ENCODE measurements around the gene BICRAL. TPM values are rescaled to one million over a fixed set of nuclear protein-coding genes. Genes with fewer than 3 reads are reported as not detected.
"Not testable (repeated sequence)": the region's sequence is repeated elsewhere in the genome, so short reads cannot be mapped to it uniquely, and the experiment has no call there.

The BICRAL gene
- total and polyA plus RNA-seq, 4 donors = 13.1 to 17.0 (median 13.9) TPM

GRCh38 chr6:42787063-42787472 lies 5.2 kb downstream of the BICRAL start:
- 68% methylated on average over 2 of the region's 2 CpGs for WGBS (ENCODE audit: insufficient coverage)
- Histone ChIP-seq H3K9me3 (ENCODE audit: control insufficient read depth, insufficient read depth, low read length) (no peaks in the 10 kb centered on the region), H3K27me3 (ENCODE audit: control insufficient read depth, insufficient read depth, low read length) (no peaks in the 10 kb centered on the region), H3K4me1 (ENCODE audit: control insufficient read depth, insufficient read depth, low read length) (peaks cover 21% of the 10 kb centered on the region), H3K36me3 (ENCODE audit: control insufficient read depth, insufficient read depth, low read length) (peaks cover 2% of the 10 kb centered on the region), H3K27ac (ENCODE audit: low read depth, low read length) (no peak overlapping the region), H3K4me3 (ENCODE audit: low read depth, low read length) (no peak overlapping the region)
- DNase-seq (ENCODE audit: low read depth in 4 of 6, low spot score in 6 of 6) = no peak

GRCh38 chr6:42788671-42789070 lies 6.8 kb downstream of the BICRAL start:
- Histone ChIP-seq H3K4me1 (ENCODE audit: control insufficient read depth, insufficient read depth, low read length) (peaks cover 21% of the 10 kb centered on the region), H3K27ac (ENCODE audit: low read depth, low read length) (no peak overlapping the region), H3K36me3 (ENCODE audit: control insufficient read depth, insufficient read depth, low read length) (peaks cover 2% of the 10 kb centered on the region), H3K4me3 (ENCODE audit: low read depth, low read length) (no peak overlapping the region), H3K27me3 (ENCODE audit: control insufficient read depth, insufficient read depth, low read length) (no peaks in the 10 kb centered on the region), H3K9me3 (ENCODE audit: control insufficient read depth, insufficient read depth, low read length) (no peaks in the 10 kb centered on the region)
- DNase-seq (ENCODE audit: low read depth in 4 of 6, low spot score in 6 of 6) = no peak
- 60% methylated on average over 4 of the region's 4 CpGs for WGBS (ENCODE audit: insufficient coverage)

DNA sequence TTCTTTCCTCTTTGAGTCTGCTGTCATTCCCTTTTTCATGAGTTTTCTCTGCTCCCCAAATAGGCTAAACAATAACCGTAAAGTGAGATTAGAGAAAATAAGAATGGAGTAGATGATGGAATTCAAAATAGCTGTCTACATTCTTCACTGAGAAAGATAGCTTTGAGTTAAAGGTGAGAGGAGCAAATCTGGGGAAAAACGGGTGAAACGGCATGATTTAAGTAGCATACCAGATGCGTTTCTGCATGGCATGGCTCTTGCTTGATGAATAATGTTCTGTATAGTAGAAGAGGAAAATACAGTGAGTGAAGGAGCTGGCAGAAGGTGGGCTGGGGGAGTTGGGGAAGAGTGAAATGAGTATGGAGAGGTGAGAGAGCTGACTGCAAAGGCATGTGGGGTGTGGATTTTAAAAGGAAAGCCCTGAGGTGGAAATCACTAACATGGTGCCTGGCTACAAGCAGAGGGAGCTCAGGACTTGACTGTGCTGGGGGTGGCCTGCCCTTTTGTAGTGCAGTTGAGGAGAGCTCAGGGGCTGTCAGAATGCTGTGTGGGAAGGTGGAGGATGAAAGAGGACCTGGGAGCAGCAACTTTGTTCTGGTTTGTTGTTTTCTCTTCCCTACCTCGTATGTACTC lies 8.8 kb downstream of the BICRAL start:
- Histone ChIP-seq H3K4me3 (ENCODE audit: low read depth, low read length) (no peak overlapping the region), H3K36me3 (ENCODE audit: control insufficient read depth, insufficient read depth, low read length) (peaks cover 2% of the 10 kb centered on the region), H3K27ac (ENCODE audit: low read depth, low read length) (no peak overlapping the region), H3K4me1 (ENCODE audit: control insufficient read depth, insufficient read depth, low read length) (peaks cover 13% of the 10 kb centered on the region), H3K27me3 (ENCODE audit: control insufficient read depth, insufficient read depth, low read length) (no peaks in the 10 kb centered on the region), H3K9me3 (ENCODE audit: control insufficient read depth, insufficient read depth, low read length) (no peaks in the 10 kb centered on the region)
- WGBS (ENCODE audit: insufficient coverage) = 37% methylated on average over 3 of the region's 5 CpGs
- DNase-seq (ENCODE audit: low read depth in 4 of 6, low spot score in 6 of 6) = no peak

- peaks cover 2% of the 10 kb centered on the region for H3K36me3 ChIP-seq (ENCODE audit: control insufficient read depth, insufficient read depth, low read length)
- H3K9me3 ChIP-seq (ENCODE audit: control insufficient read depth, insufficient read depth, low read length) = no peaks in the 10 kb centered on the region
- H3K27me3 ChIP-seq (ENCODE audit: control insufficient read depth, insufficient read depth, low read length) = no peaks in the 10 kb centered on the region
- H3K4me3 ChIP-seq (ENCODE audit: low read depth, low read length) = no peak overlapping the region
- H3K4me1 ChIP-seq (ENCODE audit: control insufficient read depth, insufficient read depth, low read length) = peaks cover 10% of the 10 kb centered on the region
- H3K27ac ChIP-seq (ENCODE audit: low read depth, low read length) = no peak overlapping the region
- 100% methylated on average over 1 of the region's 3 CpGs for WGBS (ENCODE audit: insufficient coverage)
- no peak for DNase-seq (ENCODE audit: low read depth in 4 of 6, low spot score in 6 of 6)
These were observed 10.0 kb downstream of the BICRAL start for GRCh38 chr6:42791706-42792320.

DNA sequence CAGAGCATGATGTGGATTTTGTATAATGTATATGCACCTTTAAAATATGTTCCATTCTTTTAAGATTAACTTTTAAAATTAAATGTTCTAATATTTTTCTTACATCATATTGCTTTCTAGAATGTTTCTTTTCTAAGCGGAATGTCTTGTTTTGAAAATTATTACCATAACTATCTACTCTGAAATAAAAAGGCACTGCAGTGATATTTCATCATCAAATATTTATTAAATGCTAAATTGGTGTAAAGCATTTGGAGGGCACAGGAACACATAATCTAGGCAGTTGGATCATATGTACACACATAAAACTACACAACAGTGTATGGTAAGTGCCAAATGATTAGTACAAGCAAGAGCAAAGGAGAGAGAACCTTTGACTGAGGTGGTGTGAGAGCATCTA lies 13.8 kb downstream of the BICRAL start:
- Histone ChIP-seq H3K27ac (ENCODE audit: low read depth, low read length) (no peak overlapping the region), H3K4me3 (ENCODE audit: low read depth, low read length) (no peak overlapping the region), H3K9me3 (ENCODE audit: control insufficient read depth, insufficient read depth, low read length) (no peaks in the 10 kb centered on the region), H3K36me3 (ENCODE audit: control insufficient read depth, insufficient read depth, low read length) (no peaks in the 10 kb centered on the region), H3K27me3 (ENCODE audit: control insufficient read depth, insufficient read depth, low read length) (no peaks in the 10 kb centered on the region), H3K4me1 (ENCODE audit: control insufficient read depth, insufficient read depth, low read length) (no peaks in the 10 kb centered on the region)
- DNase-seq (ENCODE audit: low read depth in 4 of 6, low spot score in 6 of 6) = no peak
- WGBS (ENCODE audit: insufficient coverage) = no CpG with 5 or more reads among the region's 1 CpG

GRCh38 chr6:42796171-42796570 lies 14.3 kb downstream of the BICRAL start:
- Histone ChIP-seq H3K4me3 (ENCODE audit: low read depth, low read length) (no peak overlapping the region), H3K27ac (ENCODE audit: low read depth, low read length) (no peak overlapping the region), H3K9me3 (ENCODE audit: control insufficient read depth, insufficient read depth, low read length) (no peaks in the 10 kb centered on the region), H3K36me3 (ENCODE audit: control insufficient read depth, insufficient read depth, low read length) (no peaks in the 10 kb centered on the region), H3K27me3 (ENCODE audit: control insufficient read depth, insufficient read depth, low read length) (no peaks in the 10 kb centered on the region), H3K4me1 (ENCODE audit: control insufficient read depth, insufficient read depth, low read length) (no peaks in the 10 kb centered on the region)
- no peak for DNase-seq (ENCODE audit: low read depth in 4 of 6, low spot score in 6 of 6)
- WGBS (ENCODE audit: insufficient coverage) = 95% methylated on average over 4 of the region's 4 CpGs

GRCh38 chr6:42797696-42798095 lies 15.8 kb downstream of the BICRAL start:
- not testable (repeated sequence) for H3K4me3 ChIP-seq (ENCODE audit: low read depth, low read length); H3K9me3 ChIP-seq (ENCODE audit: control insufficient read depth, insufficient read depth, low read length); H3K27ac ChIP-seq (ENCODE audit: low read depth, low read length); H3K36me3 ChIP-seq (ENCODE audit: control insufficient read depth, insufficient read depth, low read length); DNase-seq (ENCODE audit: low read depth in 4 of 6, low spot score in 6 of 6); H3K4me1 ChIP-seq (ENCODE audit: control insufficient read depth, insufficient read depth, low read length); H3K27me3 ChIP-seq (ENCODE audit: control insufficient read depth, insufficient read depth, low read length)
- WGBS (ENCODE audit: insufficient coverage) = 89% methylated on average over 2 of the region's 3 CpGs

- Histone ChIP-seq H3K36me3 (ENCODE audit: control insufficient read depth, insufficient read depth, low read length) (peaks cover 6% of the 10 kb centered on the region), H3K27ac (ENCODE audit: low read depth, low read length) (no peak overlapping the region), H3K9me3 (ENCODE audit: control insufficient read depth, insufficient read depth, low read length) (no peaks in the 10 kb centered on the region), H3K4me3 (ENCODE audit: low read depth, low read length) (no peak overlapping the region), H3K4me1 (ENCODE audit: control insufficient read depth, insufficient read depth, low read length) (no peaks in the 10 kb centered on the region), H3K27me3 (ENCODE audit: control insufficient read depth, insufficient read depth, low read length) (no peaks in the 10 kb centered on the region)
- no peak for DNase-seq (ENCODE audit: low read depth in 4 of 6, low spot score in 6 of 6)
- 100% methylated on average over 5 of the region's 7 CpGs for WGBS (ENCODE audit: insufficient coverage)
These were observed 23.5 kb downstream of the BICRAL start for GRCh38 chr6:42805297-42805861.

DNA sequence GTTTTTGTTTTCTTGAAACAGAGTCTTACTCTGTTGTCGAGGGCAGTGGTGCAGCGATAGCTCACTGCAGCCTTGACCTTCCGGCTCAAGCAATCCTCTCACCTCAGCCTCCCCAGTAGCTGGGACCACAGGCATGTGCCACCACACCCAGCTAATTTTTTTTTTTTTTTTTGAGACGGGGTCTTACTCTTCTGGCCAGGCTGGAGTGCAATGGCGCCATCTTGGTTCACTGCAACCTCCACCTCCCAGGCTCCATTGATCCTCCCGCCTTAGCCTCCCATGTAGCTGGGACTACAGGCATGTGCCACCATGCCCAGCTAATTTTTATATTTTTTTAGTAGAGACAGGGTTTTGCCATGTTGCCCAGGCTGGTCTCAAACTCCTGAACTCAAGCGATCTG lies 24.5 kb downstream of the BICRAL start:
- not testable (repeated sequence) for H3K27ac ChIP-seq (ENCODE audit: low read depth, low read length); H3K9me3 ChIP-seq (ENCODE audit: control insufficient read depth, insufficient read depth, low read length); H3K27me3 ChIP-seq (ENCODE audit: control insufficient read depth, insufficient read depth, low read length); H3K4me3 ChIP-seq (ENCODE audit: low read depth, low read length); H3K36me3 ChIP-seq (ENCODE audit: control insufficient read depth, insufficient read depth, low read length); DNase-seq (ENCODE audit: low read depth in 4 of 6, low spot score in 6 of 6); H3K4me1 ChIP-seq (ENCODE audit: control insufficient read depth, insufficient read depth, low read length)
- 100% methylated on average over 5 of the region's 7 CpGs for WGBS (ENCODE audit: insufficient coverage)

Measured in spinal cord (tissue), 10 donors.